D721Med (cell line): ENCODE results near the gene IL1RL2.

Experiments used
- DNase-seq: peaks from one replicate; pipeline ENCODE4 v3.0.0; 2011; ENCODE audit warnings: low spot score; ENCODE audit not compliant: insufficient read length
- FAIRE-seq: peaks from 2 replicates; lab custom pipeline; 2011; peaks lifted over from hg19 to GRCh38; lab: Jason Lieb, UNC
- TF ChIP-seq, protein P1 (sequence below): IDR thresholded peaks from 2 replicates; pipeline ENCODE4 v1.5.1; 2012; ENCODE audit warnings: mild to moderate bottlenecking, control low read depth; ENCODE audit not compliant: insufficient read depth; ENCODE audit errors: missing control alignments

Gene IL1RL2

DNA sequence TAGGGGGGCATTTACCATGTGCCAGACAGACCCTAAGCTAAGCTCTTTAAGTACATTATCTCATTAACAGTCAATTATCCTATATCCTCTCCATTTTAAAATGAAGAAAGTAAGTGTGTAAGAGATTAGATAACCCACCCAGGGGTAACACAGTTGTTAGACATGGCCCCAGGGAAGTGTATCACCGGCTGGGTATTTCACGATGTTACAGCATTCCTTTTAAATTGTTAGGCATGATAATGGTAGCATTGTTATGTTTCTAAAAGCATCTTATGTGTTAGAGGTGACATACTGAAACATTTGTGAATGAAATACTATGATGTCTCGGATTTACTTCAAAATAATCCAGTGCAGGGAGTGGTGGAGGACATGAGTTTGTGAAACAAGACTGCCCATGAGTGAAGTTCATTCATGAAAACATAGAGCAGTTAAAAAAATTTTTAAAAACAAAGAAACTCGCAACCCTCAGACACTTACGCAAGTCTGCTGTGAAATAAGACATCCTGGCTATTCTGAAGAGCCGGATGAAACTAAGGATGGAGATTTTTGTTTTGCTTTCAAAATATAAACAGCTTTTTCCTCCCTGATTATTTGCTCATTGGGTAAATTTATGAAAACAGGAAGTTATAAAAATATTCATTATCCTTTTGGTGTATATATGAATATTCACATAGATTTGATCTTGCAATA, 54.9 kb downstream of the IL1RL2 start:
- no peak for FAIRE-seq
- TF ChIP-seq, protein P1, sequence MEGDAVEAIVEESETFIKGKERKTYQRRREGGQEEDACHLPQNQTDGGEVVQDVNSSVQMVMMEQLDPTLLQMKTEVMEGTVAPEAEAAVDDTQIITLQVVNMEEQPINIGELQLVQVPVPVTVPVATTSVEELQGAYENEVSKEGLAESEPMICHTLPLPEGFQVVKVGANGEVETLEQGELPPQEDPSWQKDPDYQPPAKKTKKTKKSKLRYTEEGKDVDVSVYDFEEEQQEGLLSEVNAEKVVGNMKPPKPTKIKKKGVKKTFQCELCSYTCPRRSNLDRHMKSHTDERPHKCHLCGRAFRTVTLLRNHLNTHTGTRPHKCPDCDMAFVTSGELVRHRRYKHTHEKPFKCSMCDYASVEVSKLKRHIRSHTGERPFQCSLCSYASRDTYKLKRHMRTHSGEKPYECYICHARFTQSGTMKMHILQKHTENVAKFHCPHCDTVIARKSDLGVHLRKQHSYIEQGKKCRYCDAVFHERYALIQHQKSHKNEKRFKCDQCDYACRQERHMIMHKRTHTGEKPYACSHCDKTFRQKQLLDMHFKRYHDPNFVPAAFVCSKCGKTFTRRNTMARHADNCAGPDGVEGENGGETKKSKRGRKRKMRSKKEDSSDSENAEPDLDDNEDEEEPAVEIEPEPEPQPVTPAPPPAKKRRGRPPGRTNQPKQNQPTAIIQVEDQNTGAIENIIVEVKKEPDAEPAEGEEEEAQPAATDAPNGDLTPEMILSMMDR: no peak
- no peak for DNase-seq

DNA sequence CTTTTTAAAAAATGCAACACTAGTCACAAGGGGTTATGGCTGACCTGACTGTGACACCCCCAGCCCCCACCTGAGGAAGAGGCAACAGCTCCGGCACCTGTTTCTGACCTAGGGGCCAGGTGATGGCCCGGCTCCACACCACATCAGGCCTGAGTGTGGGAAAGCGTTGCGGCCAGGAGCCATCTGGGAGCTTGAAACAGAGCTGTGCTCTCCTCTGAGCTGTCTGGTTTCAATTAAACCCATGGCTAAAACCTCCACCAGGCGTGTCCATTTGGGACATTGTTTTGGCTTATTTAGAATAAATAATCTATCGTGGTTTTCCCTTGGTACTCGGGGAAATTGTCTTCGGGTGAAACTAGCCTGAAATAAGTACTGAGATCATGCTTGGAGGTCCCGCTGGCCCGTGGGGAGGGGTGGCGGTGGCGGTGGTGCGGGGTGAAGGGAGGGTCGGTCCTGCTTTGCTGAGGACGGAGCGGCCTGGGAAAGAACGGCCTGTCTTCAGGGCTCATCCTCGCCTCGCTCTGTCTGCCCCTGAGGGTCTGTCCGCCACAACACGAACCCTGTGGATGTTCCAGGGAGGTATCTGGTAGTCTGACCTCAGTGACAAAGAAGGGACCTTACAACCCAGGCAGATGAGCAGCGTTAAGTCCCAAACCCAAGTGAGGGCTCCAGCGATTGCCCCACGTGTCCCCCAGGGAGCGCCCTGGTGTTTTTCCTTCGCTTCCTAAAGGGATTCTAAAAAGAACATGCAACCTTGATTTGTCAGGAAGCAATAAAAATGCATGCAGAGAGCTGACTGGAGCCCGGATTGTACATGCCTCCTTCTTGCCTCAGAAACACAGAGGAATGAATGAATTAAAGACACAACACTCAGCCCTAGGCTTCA, 58.7 kb downstream of the IL1RL2 start:
- FAIRE-seq (no peak), DNase-seq (no peak)
- TF ChIP-seq, protein P1: no peak

DNA sequence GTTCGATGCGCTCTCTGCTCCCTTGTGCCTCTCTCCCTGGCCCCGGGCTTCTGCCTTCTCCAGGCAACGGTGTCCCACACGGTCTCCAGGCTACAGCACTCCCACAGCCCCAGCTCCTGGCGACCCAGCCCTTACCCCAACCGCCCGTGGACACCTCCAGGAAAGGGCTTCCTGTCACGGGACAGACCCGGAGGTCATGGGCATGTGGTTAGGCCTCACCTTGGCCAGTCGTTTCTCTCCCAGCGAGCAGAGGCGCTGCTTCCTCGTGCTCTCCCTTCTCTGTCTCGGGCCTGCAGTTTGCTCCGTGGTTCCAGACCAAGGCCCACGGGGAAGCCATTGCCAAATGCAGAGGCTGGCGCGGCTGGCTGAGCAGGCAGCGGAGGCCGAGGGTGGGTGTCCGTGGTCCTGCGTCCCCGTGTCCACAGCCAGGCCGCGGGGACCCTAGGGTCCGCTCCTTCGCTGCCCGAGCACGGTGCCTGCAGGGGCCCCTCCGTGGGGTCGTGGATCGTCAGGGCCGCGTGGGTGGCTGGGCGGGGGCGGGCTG, 63.5 kb downstream of the IL1RL2 start:
- TF ChIP-seq, protein P1: no peak
- DNase-seq (no peak), FAIRE-seq (no peak)

DNA sequence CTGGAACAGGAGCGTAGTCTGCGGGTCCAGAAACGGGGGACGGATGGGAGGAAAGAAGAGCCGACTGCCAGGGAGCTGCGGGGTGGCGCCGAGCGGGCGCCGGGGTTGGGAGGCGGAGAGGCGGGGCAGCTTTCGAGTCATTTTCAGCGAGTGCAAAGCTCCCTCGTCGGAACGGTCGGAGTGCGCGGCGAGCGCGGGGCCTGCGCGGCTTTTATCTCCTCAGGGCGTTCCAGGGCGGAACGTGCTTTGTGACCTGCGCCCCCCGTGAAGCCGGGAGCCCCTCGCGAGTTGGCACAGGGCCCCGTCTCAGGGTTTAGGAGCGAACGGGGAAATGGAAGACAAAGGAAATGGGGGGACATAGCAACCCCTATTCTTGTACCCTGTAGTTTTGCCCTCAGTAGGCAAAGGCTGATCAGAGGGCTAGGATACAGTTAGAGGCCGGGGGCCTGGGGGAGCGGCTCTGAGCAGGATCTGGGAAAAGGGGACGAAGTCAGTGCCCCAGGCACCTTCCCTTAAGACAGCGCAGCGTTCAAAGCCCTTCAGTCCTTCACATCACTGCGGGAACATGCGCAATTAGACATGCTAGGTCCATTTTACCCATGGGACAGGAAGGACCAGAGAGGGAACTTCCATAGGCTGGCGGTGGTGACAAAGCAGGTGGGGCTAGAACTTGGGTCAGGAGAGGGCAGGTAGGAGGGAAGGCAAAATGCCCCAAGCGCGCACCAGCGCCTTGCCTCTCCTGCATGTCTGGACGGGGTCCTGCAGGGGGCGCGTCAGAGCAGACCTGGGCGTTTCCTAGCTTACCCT, 64.4 kb downstream of the IL1RL2 start:
- FAIRE-seq (no peak), DNase-seq (no peak)
- TF ChIP-seq, protein P1: no peak

DNA sequence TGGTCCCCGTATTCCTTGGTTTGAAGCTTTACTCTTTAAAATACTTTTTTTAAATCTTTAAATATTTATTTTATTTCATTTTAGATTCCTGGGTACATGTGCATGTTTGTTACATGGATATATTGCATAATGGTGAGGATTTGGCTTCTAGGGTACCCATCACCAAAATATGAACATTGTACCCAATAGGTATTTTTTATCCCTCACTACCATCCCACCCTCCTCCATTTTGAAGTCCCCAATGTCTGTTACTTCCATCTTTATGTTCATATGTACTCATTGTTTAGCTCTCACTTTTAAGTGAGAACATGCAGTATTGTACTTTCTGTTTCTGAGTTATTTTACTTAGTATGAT, 65.0 kb downstream of the IL1RL2 start:
- DNase-seq: no peak
- FAIRE-seq: no peak
- TF ChIP-seq, protein P1: no peak

DNA sequence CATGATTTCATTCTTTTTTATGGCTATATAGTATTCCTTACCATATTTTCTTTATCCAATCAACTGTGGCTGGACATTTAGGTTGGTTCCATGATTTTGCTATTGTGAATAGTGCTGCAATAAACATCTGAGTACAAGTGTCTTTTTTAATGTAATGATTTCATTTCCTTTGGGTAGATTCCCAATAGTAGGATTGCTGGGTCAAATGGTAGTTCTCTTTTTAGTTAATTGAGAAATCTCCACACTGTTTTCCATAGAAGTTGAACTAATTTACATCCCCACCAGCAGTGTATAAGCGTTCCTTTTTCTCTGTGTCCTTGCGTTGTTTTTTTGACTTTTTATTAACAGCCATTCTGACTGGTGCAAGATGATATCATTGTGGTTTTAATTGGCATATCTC, 65.4 kb downstream of the IL1RL2 start:
- TF ChIP-seq, protein P1: no peak
- DNase-seq: no peak
- no peak for FAIRE-seq
